Measurements from ENCODE around the gene SMIM24.

Gene SMIM24

DNA sequence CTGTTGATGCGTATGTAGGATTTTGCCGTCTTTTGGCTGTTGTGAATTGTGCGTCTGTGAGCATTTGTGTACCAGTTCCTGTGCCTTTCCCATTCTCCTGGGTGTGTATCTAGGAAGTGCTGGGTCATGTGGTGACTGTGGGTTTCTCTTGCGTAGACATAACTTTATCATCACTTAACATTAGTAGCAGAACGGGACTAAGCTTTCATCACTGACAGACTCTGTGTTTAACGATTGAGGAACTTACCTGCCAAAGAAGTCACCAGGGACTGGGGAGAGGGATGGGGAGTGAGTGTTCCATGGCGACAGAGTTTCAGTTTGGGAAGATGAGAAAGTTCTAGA lies 40.8 kb upstream of the SMIM24 start:
- Histone ChIP-seq H3K27me3 (ENCODE audit: control insufficient read depth, insufficient read depth, low read length) (no peaks in the 10 kb centered on the region), H3K36me3 (ENCODE audit: control insufficient read depth, insufficient read depth, low read length) (no peaks in the 10 kb centered on the region), H3K4me3 (ENCODE audit: low read length) (no peak overlapping the region), H3K9ac (ENCODE audit: low read length) (no peak overlapping the region), H3K4me1 (ENCODE audit: control insufficient read depth, insufficient read depth, low read length) (peaks cover 20% of the 10 kb centered on the region), H3K9me3 (ENCODE audit: control insufficient read depth, low read length) (no peaks in the 10 kb centered on the region)

DNA sequence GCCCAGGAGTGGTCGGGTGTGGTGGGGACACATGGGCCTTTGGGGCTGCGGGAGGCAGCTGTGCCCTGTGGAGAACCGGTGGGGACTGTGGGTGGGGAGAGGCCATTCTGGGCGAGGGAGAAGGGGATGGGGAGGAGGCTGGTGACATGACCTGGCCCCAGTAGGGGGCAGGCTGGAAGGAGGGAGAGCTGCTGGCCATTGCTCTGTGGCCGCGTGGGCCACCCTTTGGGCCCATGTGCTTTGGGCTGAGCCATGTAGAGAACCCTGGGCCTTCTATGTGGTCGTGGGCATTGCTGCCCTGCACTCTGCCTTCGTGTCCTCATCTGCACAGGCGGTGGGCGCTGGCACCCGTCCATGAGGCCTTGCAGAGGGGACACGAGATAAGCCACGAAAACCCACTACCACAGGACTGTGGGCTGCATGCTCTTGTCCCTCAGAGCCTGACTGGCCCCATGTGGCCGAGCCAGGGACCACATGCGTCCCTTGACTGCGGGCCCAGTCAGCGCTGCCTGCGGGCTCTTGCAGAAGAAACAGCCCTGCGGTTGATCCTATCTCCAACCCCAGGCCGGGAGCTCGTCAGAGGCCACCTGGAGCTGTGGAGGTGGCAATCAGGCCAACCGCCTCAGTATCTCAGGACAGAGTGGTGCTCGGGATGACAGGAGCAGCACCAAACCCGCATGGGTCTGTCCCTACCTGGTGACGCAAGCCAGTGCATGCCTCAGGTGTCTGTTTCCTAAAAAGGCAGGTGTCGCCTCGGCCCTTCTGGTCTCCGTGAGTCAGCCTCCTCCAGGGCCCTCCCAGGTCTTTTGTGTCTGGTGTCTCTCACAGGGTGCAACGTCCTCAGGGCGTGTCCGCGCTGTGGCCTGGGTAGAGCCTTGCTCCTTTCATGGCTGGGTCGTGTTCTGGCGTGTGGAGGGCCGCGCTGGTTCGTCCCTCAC lies 40.1 kb upstream of the SMIM24 start:
- H3K9me3 ChIP-seq (ENCODE audit: control insufficient read depth, low read length), result no peaks in the 10 kb centered on the region
- H3K27me3 ChIP-seq (ENCODE audit: control insufficient read depth, insufficient read depth, low read length), result no peaks in the 10 kb centered on the region
- no peaks in the 10 kb centered on the region for H3K36me3 ChIP-seq (ENCODE audit: control insufficient read depth, insufficient read depth, low read length)
- H3K9ac ChIP-seq (ENCODE audit: low read length), result no peak overlapping the region
- no peak overlapping the region for H3K4me3 ChIP-seq (ENCODE audit: low read length)
- H3K4me1 ChIP-seq (ENCODE audit: control insufficient read depth, insufficient read depth, low read length), result peaks cover 22% of the 10 kb centered on the region

DNA sequence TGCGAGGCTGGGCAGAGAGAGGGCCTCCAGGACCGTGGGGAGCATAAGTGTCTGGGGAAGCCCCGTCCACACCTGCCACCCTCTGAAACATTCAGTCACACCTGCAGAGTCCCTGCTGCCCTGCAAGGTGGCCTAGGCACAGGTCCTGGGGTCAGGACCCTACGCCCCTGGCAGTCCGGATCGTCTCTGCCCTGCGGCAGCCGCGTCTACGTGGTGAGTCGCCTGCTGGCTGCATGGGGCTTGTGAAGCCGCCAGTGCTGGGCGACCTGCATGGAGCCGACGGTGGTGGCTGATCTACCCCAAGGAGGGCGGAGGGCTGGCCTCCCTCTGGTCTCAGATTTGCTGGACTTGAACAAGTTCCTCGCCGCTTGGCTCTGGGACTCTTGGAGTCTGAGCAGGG lies 38.8 kb upstream of the SMIM24 start:
- Histone ChIP-seq H3K9me3 (ENCODE audit: control insufficient read depth, low read length) (no peaks in the 10 kb centered on the region), H3K4me3 (ENCODE audit: low read length) (no peak overlapping the region), H3K4me1 (ENCODE audit: control insufficient read depth, insufficient read depth, low read length) (peaks cover 22% of the 10 kb centered on the region), H3K9ac (ENCODE audit: low read length) (no peak overlapping the region), H3K36me3 (ENCODE audit: control insufficient read depth, insufficient read depth, low read length) (no peaks in the 10 kb centered on the region), H3K27me3 (ENCODE audit: control insufficient read depth, insufficient read depth, low read length) (no peaks in the 10 kb centered on the region)

DNA sequence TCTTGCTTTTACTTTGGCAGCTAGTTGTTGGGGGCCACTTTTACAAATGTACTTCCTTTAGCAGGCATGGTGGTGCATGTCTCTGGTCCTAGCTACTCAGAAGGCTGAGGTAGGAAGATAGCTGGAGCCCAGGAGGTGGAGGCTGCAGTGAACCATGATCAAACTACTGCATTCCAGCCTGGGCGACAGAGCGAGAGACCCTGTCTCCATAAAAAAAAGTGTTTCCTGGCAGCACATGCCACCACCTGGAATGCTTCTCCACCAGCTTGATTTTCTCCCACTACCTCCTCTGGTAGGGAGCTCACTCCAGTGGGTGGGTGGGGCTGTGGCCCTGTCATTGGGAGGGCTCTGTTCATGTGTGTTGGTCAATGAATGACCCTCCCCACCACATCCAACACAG lies 38.3 kb upstream of the SMIM24 start:
- H3K4me3 ChIP-seq (ENCODE audit: low read length), result no peak overlapping the region
- H3K9me3 ChIP-seq (ENCODE audit: control insufficient read depth, low read length), result no peaks in the 10 kb centered on the region
- no peaks in the 10 kb centered on the region for H3K27me3 ChIP-seq (ENCODE audit: control insufficient read depth, insufficient read depth, low read length)
- peaks cover 22% of the 10 kb centered on the region for H3K4me1 ChIP-seq (ENCODE audit: control insufficient read depth, insufficient read depth, low read length)
- H3K9ac ChIP-seq (ENCODE audit: low read length), result no peak overlapping the region
- H3K36me3 ChIP-seq (ENCODE audit: control insufficient read depth, insufficient read depth, low read length), result no peaks in the 10 kb centered on the region

DNA sequence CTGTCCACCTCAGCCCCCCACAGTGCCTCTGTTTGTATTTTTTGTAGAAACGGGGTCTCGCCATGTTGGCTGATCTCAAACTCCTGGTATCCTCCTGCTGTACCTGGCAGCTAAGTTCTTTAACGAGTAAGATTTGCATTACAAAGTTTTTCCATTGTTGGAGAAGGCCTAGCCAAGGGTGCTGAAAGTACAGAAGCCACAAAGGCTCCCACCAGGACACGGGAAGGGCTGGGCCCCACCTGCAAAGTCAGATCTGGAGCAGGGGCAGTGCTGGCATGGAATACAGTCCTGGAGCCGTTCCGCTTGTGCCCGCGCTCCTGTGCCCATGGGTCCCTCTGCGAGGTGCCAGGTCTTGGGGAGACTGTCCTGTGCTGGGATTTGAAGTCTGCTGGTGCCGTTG lies 37.9 kb upstream of the SMIM24 start:
- Histone ChIP-seq H3K9ac (ENCODE audit: low read length) (no peak overlapping the region), H3K36me3 (ENCODE audit: control insufficient read depth, insufficient read depth, low read length) (no peaks in the 10 kb centered on the region), H3K4me1 (ENCODE audit: control insufficient read depth, insufficient read depth, low read length) (peaks cover 22% of the 10 kb centered on the region)

DNA sequence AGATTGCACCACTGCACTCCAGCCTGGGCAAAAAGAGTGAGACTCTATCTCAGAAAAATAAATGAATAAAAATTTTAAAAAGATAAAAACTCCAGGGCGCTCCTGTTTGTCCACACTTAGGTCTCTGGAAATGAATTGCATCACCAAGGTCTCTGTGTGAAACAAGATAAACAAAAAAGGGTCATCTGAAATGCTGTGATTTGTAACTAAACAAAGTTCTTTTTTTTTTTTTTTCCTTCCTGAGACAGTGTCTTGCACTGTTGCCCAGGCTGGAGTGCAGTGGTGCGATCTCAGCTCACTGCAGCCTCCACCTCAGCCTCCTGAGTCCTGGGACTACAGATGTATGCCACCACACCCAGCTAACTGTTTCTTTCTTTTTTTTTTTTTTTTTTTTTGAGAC lies 37.3 kb upstream of the SMIM24 start:
- no peaks in the 10 kb centered on the region for H3K27me3 ChIP-seq (ENCODE audit: control insufficient read depth, insufficient read depth, low read length)
- H3K9me3 ChIP-seq (ENCODE audit: control insufficient read depth, low read length), result no peaks in the 10 kb centered on the region
- H3K9ac ChIP-seq (ENCODE audit: low read length), result no peak overlapping the region
- H3K36me3 ChIP-seq (ENCODE audit: control insufficient read depth, insufficient read depth, low read length), result no peaks in the 10 kb centered on the region
- H3K4me1 ChIP-seq (ENCODE audit: control insufficient read depth, insufficient read depth, low read length), result peaks cover 22% of the 10 kb centered on the region
- no peak overlapping the region for H3K4me3 ChIP-seq (ENCODE audit: low read length)

More for the DNA sequence above, 37.9 kb upstream of the SMIM24 start:
- Histone ChIP-seq H3K27me3 (ENCODE audit: control insufficient read depth, insufficient read depth, low read length) (no peaks in the 10 kb centered on the region), H3K4me3 (ENCODE audit: low read length) (no peak overlapping the region), H3K9me3 (ENCODE audit: control insufficient read depth, low read length) (no peaks in the 10 kb centered on the region)

DNA sequence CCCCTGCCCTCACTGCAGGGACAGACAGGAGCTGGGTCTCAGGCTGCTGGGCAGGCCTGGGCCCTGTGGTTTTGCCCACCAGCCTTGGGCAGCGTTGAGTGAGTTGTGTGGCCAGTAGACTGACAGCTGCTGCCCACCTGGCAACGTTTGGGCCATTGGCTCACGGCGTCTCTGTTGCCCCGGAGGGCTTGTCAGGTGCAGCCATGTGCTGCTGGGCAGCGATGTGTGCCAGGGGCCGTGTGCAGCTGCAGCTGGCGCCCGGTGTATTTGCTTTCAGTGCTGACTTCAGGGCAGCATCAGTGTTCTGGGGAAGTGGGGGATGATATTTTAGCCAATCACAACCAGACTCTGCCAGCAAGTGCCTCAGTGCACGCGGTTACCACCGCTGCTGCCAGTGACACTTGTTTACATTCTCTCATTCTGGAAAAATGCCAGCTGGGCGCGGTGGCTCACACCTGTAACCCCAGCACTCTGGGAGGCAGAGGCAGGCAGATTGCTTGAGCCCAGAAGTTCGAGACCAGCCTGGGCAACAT lies 36.4 kb upstream of the SMIM24 start:
- Histone ChIP-seq H3K4me3 (ENCODE audit: low read length) (no peak overlapping the region), H3K9ac (ENCODE audit: low read length) (no peak overlapping the region), H3K4me1 (ENCODE audit: control insufficient read depth, insufficient read depth, low read length) (peaks cover 23% of the 10 kb centered on the region), H3K27me3 (ENCODE audit: control insufficient read depth, insufficient read depth, low read length) (no peaks in the 10 kb centered on the region), H3K9me3 (ENCODE audit: control insufficient read depth, low read length) (no peaks in the 10 kb centered on the region), H3K36me3 (ENCODE audit: control insufficient read depth, insufficient read depth, low read length) (no peaks in the 10 kb centered on the region)

DNA sequence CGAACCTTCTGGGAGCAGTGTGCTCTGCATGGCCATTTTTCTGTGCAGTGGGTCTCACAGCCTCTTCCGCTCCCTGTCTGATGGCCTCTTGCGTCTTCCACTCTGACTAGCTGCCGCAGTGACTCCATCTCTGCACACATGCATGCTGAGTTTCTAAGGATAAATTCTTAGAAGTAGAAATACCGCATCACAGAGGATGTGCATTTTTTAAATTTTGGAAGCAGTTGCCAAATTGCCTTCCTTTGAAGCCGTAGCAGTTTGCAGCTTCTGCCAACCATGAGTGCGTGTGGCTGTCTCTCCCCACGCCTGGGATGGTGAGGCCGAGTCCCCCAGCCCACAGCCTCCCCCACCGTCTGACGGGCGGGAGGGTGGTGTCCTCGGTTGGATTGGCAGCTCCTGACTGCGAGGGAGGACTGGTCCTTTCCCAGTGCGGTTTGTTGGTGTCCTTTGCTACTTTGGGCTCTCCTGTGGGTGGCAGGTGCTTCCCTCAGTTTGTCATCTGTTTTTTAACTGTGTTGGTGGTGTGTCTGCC lies 35.6 kb upstream of the SMIM24 start:
- H3K4me1 ChIP-seq (ENCODE audit: control insufficient read depth, insufficient read depth, low read length), result peaks cover 22% of the 10 kb centered on the region
- H3K4me3 ChIP-seq (ENCODE audit: low read length), result no peak overlapping the region
- no peaks in the 10 kb centered on the region for H3K27me3 ChIP-seq (ENCODE audit: control insufficient read depth, insufficient read depth, low read length)
- no peak overlapping the region for H3K9ac ChIP-seq (ENCODE audit: low read length)
- H3K9me3 ChIP-seq (ENCODE audit: control insufficient read depth, low read length), result no peaks in the 10 kb centered on the region
- no peaks in the 10 kb centered on the region for H3K36me3 ChIP-seq (ENCODE audit: control insufficient read depth, insufficient read depth, low read length)

DNA sequence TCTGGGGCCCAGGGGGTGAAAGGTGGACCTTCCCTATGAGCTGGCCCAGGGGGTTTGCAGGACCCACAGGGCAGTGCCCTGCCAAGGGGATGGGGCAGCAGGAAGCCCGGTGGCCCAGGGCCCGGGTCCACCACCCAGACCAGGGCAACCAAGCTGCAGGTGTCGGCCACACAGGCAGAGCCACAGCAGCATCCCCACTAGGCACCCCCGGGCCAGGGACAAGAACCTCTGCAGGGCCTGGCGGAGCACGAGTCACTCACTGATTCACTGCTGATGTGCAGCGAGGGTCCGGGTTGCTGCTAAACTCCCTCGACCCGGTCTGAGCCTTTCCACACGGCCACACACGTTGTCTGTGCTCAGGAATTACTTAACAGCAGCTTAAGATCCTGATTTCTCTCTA lies 34.6 kb upstream of the SMIM24 start:
- Histone ChIP-seq H3K36me3 (ENCODE audit: control insufficient read depth, insufficient read depth, low read length) (no peaks in the 10 kb centered on the region), H3K9ac (ENCODE audit: low read length) (no peak overlapping the region), H3K4me1 (ENCODE audit: control insufficient read depth, insufficient read depth, low read length) (peaks cover 17% of the 10 kb centered on the region), H3K27me3 (ENCODE audit: control insufficient read depth, insufficient read depth, low read length) (no peaks in the 10 kb centered on the region), H3K9me3 (ENCODE audit: control insufficient read depth, low read length) (no peaks in the 10 kb centered on the region), H3K4me3 (ENCODE audit: low read length) (no peak overlapping the region)

DNA sequence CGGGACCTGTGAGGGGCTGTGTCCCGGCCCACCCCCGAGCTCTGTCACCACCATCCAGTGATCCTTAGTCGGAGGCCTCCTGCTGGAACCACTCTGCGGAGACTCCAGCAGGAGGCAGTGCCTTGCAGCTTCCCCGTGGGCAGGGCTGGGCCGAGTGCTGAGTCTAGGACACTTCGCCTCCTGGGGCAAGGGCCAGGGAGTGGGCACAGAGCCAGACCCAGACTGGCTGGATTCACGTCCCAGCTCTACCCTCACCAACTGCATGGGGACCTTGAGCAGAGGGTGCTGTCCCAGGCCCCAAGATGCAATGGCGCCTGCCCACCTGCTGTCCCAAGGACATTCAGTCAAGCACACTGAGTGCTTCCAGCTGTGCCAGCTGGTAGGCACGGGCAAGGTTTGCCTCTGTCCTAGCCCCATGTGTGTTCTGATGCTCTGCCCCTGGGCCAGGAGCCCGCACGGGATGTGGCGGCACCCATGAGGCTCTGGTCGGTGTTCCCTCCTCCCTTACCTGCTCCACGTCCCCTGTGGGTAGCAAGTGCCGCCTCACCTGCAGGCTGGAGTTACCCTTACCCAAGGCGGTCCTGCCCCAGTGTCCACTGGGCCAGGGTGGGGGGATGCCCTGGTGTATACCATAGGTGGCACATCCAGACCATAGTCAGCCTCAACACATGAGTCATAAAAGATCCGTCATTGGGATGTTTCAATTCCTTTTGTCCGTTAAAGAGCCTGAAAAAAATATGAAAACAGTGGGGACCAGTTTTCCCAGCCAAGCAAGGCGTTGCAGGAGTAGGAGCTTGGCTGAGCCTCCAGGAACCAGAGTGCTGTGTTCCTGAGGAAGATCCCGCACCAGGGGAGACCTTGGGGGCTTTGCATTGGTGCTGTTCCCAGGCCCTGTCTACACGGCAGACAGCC lies 33.2 kb upstream of the SMIM24 start:
- Histone ChIP-seq H3K27me3 (ENCODE audit: control insufficient read depth, insufficient read depth, low read length) (no peaks in the 10 kb centered on the region), H3K4me3 (ENCODE audit: low read length) (no peak overlapping the region), H3K4me1 (ENCODE audit: control insufficient read depth, insufficient read depth, low read length) (peaks cover 17% of the 10 kb centered on the region), H3K9me3 (ENCODE audit: control insufficient read depth, low read length) (no peaks in the 10 kb centered on the region), H3K36me3 (ENCODE audit: control insufficient read depth, insufficient read depth, low read length) (no peaks in the 10 kb centered on the region), H3K9ac (ENCODE audit: low read length) (no peak overlapping the region)

DNA sequence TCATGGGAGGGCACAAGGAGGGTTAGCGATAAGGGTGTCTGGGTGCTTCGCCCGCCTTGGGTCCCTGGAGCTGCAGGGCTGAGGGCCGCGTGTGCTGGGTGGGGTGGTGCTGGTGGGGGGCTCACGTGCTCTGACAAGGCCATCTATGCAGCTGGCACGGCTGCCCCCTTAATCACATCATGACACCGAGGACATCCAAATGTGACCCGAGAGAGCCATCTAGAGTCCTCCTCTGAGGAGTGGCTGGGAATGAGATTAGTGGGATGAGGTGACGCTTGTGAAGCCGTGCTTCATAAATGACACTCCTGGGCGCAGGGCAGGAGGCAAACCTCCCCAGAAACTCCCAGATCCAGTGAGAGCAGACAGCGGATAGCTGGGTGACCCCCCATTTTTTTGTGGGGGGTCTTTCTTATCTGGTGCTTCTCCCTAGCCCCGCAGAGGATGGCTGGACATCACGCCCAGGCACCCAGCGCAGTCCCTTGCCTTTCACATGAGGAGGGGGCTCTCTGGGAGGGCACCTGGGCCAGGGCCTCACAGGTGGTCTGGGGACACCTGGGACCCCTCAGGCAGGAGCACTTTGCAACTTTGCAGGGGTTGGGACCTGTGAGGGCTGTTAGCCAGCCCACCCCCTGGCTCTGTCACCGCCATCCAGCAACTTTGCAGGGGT lies 32.4 kb upstream of the SMIM24 start:
- Histone ChIP-seq H3K27me3 (ENCODE audit: control insufficient read depth, insufficient read depth, low read length) (no peaks in the 10 kb centered on the region), H3K4me1 (ENCODE audit: control insufficient read depth, insufficient read depth, low read length) (peaks cover 17% of the 10 kb centered on the region), H3K9ac (ENCODE audit: low read length) (no peak overlapping the region), H3K36me3 (ENCODE audit: control insufficient read depth, insufficient read depth, low read length) (no peaks in the 10 kb centered on the region), H3K9me3 (ENCODE audit: control insufficient read depth, low read length) (no peaks in the 10 kb centered on the region), H3K4me3 (ENCODE audit: low read length) (no peak overlapping the region)

All from mucosa of stomach (tissue), 1 donor.